HG02571 (cell line): ENCODE data around the gene PAGR1.
"Not testable (repeated sequence)": the region's sequence is repeated elsewhere in the genome, so short reads cannot be mapped to it uniquely, and the experiment has no call there.

Experiments used
- ATAC-seq: cut with Tn5 transposase; IDR thresholded peaks from one replicate; pipeline ENCODE4 v1.9.1; 2021; ENCODE audit warnings: mild to moderate bottlenecking, moderate library complexity; ENCODE audit not compliant: unreplicated experiment

The PAGR1 gene

GRCh38 chr16:29811896-29812665 lies 3.9 kb upstream of the PAGR1 start, which contains the start of gene PRRT2:
Gene PRRT2, plus strand, starts transcription at chr16:29812193. Its CDS starts 862 bp downstream, at chr16:29813055.
- ATAC-seq: no peak

- no peak for ATAC-seq
These were observed 3.0 kb upstream of the PAGR1 start for GRCh38 chr16:29812754-29813643.

GRCh38 chr16:29813644-29814562 lies 2.0 kb upstream of the PAGR1 start:
- ATAC-seq: no peak

DNA sequence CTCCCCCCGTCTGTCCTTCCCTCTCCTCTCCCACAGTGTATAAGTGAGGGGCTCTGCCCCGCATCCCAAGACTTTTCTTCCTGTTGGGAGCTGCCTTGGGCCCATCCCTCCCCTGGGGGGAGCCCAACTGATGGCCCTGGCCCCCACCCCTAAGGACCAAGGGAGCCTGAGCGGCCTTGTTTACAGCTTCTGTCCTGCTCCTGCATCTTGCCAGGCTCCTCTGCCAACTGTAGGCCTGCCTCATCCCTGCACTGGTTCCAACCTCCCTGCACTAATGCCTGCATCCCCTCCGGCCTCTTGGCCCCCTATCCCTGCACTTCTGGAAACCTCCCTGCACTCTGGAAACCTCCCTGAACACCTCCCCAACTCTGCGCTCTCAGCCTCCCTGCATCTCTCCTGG lies 1.4 kb upstream of the PAGR1 start:
- no peak for ATAC-seq

GRCh38 chr16:29815032-29815721 lies 775 bp upstream of the PAGR1 start:
- no peak for ATAC-seq

GRCh38 chr16:29816694-29817441 lies 916 bp downstream of the PAGR1 start:
- ATAC-seq: no peak

DNA sequence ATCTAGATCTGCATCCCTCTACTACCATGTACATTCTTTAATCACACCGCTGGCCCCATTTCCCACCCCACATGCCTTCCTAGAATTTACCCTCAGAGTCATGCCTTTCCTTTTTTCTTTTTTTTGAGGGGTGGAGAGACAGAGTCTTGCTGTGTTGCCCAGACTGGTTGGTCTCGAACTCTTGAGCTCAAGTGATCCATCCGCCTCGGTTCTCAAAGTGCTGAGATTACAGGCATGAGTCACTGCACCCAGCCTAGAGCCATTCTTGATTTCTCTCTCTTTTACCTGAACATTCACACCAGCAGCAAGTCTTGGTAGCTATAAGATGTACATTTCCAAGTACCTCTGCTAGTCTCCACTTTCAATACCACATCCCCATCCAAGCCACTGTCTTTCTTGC lies 2.1 kb downstream of the PAGR1 start:
- ATAC-seq: no peak

DNA sequence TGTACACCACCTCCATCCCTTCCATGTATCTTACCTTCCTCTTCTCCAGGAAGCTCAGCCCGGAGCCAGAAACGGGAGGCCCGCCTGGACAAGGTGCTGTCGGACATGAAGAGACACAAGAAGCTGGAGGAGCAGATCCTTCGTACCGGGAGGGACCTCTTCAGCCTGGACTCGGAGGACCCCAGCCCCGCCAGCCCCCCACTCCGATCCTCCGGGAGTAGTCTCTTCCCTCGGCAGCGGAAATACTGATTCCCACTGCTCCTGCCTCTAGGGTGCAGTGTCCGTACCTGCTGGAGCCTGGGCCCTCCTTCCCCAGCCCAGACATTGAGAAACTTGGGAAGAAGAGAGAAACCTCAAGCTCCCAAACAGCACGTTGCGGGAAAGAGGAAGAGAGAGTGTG lies 3.6 kb downstream of the PAGR1 start:
- no peak for ATAC-seq

GRCh38 chr16:29820271-29820701 lies 4.3 kb downstream of the PAGR1 start, which contains the start of gene MVP:
Gene MVP, plus strand, starts transcription at chr16:29820462. Its CDS starts 10,088 bp downstream, at chr16:29830550.
- ATAC-seq: no peak

DNA sequence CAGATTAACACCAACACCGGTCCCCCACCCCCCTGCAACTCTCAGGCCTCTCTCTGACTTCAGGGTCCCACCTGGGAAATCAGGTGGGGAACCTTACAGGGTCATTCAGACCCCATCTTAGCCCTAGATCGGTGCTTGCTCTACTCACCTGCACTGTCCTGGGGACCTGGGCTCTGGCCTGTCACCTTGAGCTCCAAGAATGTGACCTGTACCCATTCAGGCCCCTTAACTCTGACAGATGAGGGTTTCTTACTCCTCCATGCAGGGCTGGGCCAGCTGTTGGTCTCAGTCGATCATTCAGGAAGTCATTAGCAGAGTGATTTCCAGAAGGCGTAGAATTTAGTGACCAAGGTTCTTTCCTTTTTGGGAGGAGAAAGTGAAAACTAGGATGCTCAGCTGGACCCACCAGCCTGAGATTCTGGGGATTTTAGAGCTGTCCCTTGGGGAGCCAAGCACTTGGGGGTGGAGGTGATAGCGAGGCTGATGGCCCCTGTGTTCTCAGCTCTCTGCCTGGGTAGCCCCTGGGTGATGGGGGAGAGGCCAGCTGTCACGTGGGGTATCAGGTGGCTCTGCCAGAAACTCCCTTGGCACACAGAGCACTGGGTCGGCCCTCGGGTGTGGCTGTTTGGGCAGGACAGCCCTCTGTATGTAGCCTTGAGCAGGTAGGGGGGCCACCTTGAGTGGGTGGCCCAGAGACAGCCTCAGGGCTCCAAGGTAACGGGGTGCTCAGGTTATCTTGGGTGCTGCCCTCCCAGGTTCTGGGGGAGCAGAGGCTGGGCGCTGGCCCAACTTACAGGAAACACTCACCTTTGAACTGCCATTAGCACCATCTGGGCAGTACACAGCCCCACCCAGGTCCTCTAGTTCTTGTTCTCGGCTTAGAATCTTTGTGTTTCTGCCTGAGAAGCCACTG lies 5.0 kb downstream of the PAGR1 start:
- ATAC-seq: peak; percentile 54

- no peak for ATAC-seq
These were observed 5.7 kb downstream of the PAGR1 start for GRCh38 chr16:29821643-29822115.

- ATAC-seq: no peak
These were observed 8.7 kb downstream of the PAGR1 start for GRCh38 chr16:29824589-29825144.

GRCh38 chr16:29825145-29826044 lies 9.4 kb downstream of the PAGR1 start:
- no peak for ATAC-seq

DNA sequence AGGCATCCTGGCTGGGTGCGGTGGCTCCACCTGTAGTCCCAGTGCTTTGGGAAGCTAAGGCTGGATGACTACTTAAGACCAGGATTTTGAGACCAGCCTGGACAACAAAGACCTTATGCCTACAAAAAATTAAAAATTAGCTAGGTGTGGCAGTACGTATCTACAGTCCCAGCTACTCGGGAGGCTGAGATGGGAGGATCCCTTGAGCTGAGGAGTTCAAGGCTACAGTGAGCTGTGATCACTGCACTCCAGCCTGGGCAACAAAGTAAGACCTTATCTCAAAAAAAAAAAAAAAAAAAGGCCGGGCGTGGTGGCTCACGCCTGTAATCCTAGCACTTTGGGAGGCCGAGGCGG lies 10.4 kb downstream of the PAGR1 start:
- ATAC-seq: no peak

DNA sequence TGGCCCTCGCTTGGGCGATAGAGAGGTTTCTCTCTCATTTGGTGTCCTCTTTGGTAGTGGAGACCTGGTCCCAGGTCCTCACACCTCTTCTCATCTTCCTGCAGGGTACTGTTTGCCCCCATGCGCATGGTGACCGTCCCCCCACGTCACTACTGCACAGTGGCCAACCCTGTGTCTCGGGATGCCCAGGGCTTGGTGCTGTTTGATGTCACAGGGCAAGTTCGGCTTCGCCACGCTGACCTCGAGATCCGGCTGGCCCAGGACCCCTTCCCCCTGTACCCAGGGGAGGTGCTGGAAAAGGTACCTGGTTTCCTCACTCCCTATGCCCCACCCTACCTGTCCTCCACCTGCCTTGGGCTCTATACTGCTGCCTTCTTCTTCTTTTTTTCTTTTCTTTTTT lies 14.8 kb downstream of the PAGR1 start:
- ATAC-seq: no peak

DNA sequence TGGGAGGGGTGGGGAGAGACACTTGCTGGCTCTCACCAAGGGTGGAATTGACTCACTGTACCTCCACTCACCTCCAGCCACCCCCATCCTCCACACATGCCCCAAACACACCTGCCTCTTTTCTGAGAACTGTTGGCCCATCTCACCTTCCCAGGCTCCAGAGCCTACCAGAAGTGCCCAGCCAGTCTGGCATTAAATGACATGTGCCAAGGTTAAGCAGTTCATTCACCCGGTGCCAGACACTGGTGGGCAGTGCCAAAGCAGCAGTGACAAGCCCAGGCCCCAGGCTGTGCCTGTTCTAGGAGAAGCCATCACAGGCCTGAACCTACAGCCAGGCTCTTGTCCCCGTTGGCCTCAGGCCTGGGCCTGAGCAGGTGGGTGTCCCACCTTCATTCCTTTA lies 15.5 kb downstream of the PAGR1 start:
- ATAC-seq: no peak

DNA sequence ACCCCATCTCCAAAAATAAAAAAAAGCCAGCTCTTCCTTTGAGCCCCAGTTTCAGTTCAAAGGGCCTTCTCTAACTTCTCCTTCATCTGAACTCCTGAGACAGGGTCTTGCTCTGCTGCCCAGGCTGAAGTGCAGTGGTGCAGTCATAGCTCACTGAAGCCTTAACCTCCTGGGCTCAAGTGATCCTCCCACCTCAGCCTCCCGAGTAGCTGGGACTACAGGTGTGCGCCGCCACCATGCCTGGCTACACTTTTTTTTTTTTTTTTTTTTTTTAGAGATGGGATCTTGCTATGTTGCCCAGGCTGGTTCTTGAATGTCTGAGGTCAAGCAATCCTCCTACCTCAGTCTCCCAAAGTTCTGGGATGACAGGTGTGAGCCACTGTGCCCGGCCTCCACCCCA lies 17.3 kb downstream of the PAGR1 start:
- not testable (repeated sequence) for ATAC-seq
